Psoas muscle (tissue), 8 donors: Measurements from ENCODE around the gene MORN5. TPM values are rescaled to one million over a fixed set of nuclear protein-coding genes. Genes with fewer than 3 reads are reported as not detected.
A peak's percentile ranks its signal among the peaks of the same experiment; 100 is the strongest.

Experiments
- ATAC-seq, 4 donors: fragments of 200-7000 bp; cut with Tn5 transposase; one replicate each; pipeline ENCODE4 v1.9.1; 2020; ENCODE audit warnings: moderate library complexity in 3 of 4, mild to moderate bottlenecking in 2 of 4
- DNase-seq, 2 donors: peaks; one replicate each; pipeline ENCODE4 v3.0.0-alpha.2; 2020
- H3K27ac ChIP-seq: fragments of 200-600 bp; one replicate; pipeline ENCODE4 v1.8.0; 2022
- H3K27me3 ChIP-seq, 3 donors: fragments of 200-600 bp in 1 of 3; one replicate each; pipeline versions ENCODE4 v1.6.1 to v1.8.0; 2013 to 2022; ENCODE audit warnings: low read length in 2 of 3, mild to moderate bottlenecking in 2 of 3, moderate library complexity in 1 of 3; ENCODE audit not compliant: insufficient read depth in 3 of 3
- H3K36me3 ChIP-seq, 2 donors: fragments of 200-600 bp in 1 of 2; one replicate each; pipeline versions ENCODE4 v1.6.1 to v1.8.0; 2013 to 2022; ENCODE audit warnings: low read depth in 1 of 2, mild to moderate bottlenecking in 1 of 2, moderate library complexity in 1 of 2; ENCODE audit not compliant: insufficient read depth in 1 of 2
- H3K4me1 ChIP-seq: fragments of 200-600 bp; one replicate; pipeline ENCODE4 v1.8.0; 2022
- H3K4me3 ChIP-seq: fragments of 200-600 bp; one replicate; pipeline ENCODE4 v1.8.0; 2022; ENCODE audit warnings: mild to moderate bottlenecking
- H3K9me3 ChIP-seq: fragments of 200-600 bp; one replicate; pipeline ENCODE4 v1.8.0; 2022
- CTCF ChIP-seq: fragments of 200-600 bp; IDR thresholded peaks from one replicate; pipeline ENCODE4 v1.8.0; 2022; ENCODE audit warnings: antibody characterized with exemption
- WGBS, 3 donors: extraction: QIAGEN DNeasy Blood & Tissue Kit; methylation state at CpG; one replicate each; pipeline versions ENCODE4 v1.1.6 to v1.1.7; 2013; 5-methylcytosine and 5-hydroxymethylcytosine counted together
- intact Hi-C, 2 donors: fragments of 100-400 bp; cut with DNase I; formaldehyde crosslinking; loops; one replicate each; pipeline versions ENCODE4 v1.11.0 to v1.14.2; 2022
- polyA plus RNA-seq, 3 donors: library from polyadenylated mRNA; stranded (reverse); fragments of 200-250 nt; gene quantifications; one replicate each; pipeline ENCODE4 v1.2.3, GENCODE V29; 2013
- total RNA-seq, 4 donors: library from RNA; stranded (reverse); fragmentation: NEBNext Ultra II Directional in 2 of 4; extraction: Animal tissue kit (Norgen Biotek cat#: 25700) in 2 of 4; gene quantifications; one replicate each; pipeline versions ENCODE4 v1.2.1 to v1.2.4, GENCODE V29; 2021 to 2023
- donor health status: healthy with polysubstance abuse.
- donor health status: DM: no; HTN: no; CAD: no; lungs with moderate emphysema.
- donor health status: Bipolar disorder and iron deficiency.
- donor health status: healthy.
- donor health status: DM: yes; HTN: yes; CAD: no.
- donor health status: DM: no; HTN: no; CAD: no.
- donor health status: DM: no; HTN: no; CAD: no.
- donor health status: DM: yes; HTN: yes; CAD: no.

MORN5 gene
- total and polyA plus RNA-seq, 7 donors, result not detected

DNA sequence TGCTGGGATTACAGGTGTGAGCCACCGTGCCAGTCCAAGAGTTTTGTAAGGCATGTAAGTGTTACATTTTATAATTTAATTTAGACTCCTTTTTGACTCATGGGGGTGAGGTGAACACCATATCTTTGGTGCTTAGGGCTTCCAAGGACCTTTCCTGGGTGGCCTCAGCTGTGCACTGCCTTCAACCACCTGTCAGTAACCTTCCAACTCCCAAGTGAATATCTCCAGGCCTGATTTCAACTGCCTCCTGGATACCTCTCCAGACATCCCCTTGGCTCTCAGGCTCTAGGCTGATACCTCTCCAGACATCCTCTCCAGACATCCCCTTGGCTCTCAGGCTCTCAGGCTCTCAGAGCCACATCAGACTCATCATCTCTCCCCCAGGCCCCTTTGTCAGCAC lies 35.7 kb upstream of the MORN5 start:
- Histone ChIP-seq H3K4me3 (no peak overlapping the region), H3K27ac (no peak overlapping the region), H3K9me3 (no peaks in the 10 kb centered on the region), H3K27me3 (peaks cover 0 to 13% (median 0%) of the 10 kb centered on the region in 3 donors), H3K4me1 (peaks cover 6% of the 10 kb centered on the region), H3K36me3 (no peaks in the 10 kb centered on the region)
- intact Hi-C loops, result loop anchor here (2.0 to 10.0 kb wide), 4 partner anchors 225 to 691 kb away; partner anchors contain the start of gene OR1K1 (in 1 of the 2)
- no peak for ATAC-seq
- WGBS, 3 donors, result 74 to 94% (median 75%) methylated on average over 1 of the region's 1 CpG
- no peak for TF ChIP-seq CTCF
- no peak for DNase-seq

DNA sequence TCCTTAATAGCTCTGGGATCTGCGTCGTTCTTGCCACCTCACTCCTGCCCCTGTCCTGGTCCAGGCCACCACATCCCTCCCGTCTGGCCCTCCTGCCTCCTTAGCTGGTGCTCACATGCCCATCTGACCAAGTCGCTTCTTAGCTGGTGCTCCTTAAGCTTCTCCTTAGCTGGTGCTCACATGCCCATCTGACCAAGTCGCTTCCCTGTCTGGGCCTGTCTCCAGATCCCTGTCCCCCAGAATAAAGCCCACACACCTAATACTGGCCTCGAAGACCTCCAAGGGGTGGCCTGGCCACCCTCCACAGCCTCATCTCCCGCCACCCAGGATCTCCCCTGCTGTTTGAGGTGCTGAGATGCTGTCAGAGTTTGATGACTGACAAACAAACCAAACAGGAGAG lies 35.2 kb upstream of the MORN5 start:
- no peak overlapping the region for H3K27ac ChIP-seq
- H3K4me1 ChIP-seq, result peaks cover 6% of the 10 kb centered on the region
- 73 to 85% (median 79%) methylated on average over 7 of the region's 7 CpGs for WGBS, 3 donors
- H3K9me3 ChIP-seq, result no peaks in the 10 kb centered on the region
- peaks cover 0 to 13% (median 0%) of the 10 kb centered on the region in 3 donors for H3K27me3 ChIP-seq
- no peak for TF ChIP-seq CTCF
- H3K36me3 ChIP-seq, result no peaks in the 10 kb centered on the region
- intact Hi-C loops, result loop anchor here (2.0 to 10.0 kb wide), 4 partner anchors 224 to 690 kb away; partner anchors contain the start of gene OR1K1 (in 1 of the 2)
- DNase-seq (no peak), ATAC-seq (no peak)
- H3K4me3 ChIP-seq, result no peak overlapping the region

- 1 to 2% (median 1%) methylated on average over 8 of the region's 8 CpGs for WGBS, 3 donors
- H3K27ac ChIP-seq, result no peak overlapping the region
- peak; percentile 96 for TF ChIP-seq CTCF
- DNase-seq, result peak; percentile 82 to 88
- no peaks in the 10 kb centered on the region for H3K9me3 ChIP-seq
- no peaks in the 10 kb centered on the region for H3K36me3 ChIP-seq
- H3K27me3 ChIP-seq, result peaks cover 0 to 13% (median 0%) of the 10 kb centered on the region in 3 donors
- no peak overlapping the region for H3K4me3 ChIP-seq
- intact Hi-C loops, result loop anchor here (1.0 to 10.0 kb wide), 6 partner anchors 97 to 690 kb away; partner anchors contain the start of gene OR1K1 (in 1 of the 2)
- ATAC-seq, result peak; percentile 82 to 93 (median 88)
- H3K4me1 ChIP-seq, result peaks cover 6% of the 10 kb centered on the region
These were observed 34.6 kb upstream of the MORN5 start for GRCh38 chr9:122125158-122125508.

DNA sequence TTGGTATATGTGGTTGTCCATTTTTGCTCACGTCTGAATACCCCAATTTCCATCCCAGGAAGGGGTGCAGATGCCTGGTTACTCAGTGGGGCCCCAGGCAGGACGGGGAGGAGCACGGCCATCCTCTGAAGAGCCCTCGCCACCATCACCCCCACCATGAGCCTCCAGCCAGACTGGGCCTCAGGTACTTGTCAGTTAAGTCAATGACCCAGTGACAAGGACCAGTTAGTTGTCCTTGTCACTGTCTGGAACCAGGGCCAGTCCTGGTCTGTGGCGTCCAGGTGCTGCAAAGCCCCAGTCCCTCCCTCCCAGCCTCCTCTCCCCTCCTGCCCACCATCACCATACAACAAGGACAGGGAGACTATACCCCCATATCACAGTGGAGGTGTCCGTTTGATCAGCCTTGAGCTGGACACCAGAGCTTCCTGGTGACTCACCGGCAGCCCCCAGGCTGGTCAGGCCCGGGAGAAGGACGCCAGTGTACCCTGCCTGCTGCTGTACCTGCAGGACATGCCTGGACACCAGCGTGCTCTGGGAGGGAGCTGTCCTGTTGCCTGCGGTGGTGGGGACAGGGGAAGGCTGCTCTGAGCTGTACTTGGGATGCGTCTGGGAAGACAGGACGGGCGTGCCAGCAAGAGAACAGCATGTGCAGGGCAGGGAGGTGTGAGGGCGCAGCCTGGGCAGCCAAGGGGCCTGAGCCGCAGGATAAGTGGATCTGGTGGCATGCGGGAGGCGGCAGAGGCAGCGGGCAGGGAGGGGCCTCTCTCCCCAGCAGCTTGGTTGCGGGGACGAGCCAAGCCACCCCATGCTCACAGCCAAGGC lies 34.0 kb upstream of the MORN5 start:
- intact Hi-C loops, result loop anchor here (1.0 to 10.0 kb wide), 6 partner anchors 97 to 689 kb away; partner anchors contain the start of gene OR1K1 (in 1 of the 2)
- peak overlapping the region; percentile 47 for H3K4me3 ChIP-seq
- H3K4me1 ChIP-seq, result peaks cover 6% of the 10 kb centered on the region
- peaks cover 0 to 13% (median 0%) of the 10 kb centered on the region in 3 donors for H3K27me3 ChIP-seq
- no peaks in the 10 kb centered on the region for H3K9me3 ChIP-seq
- TF ChIP-seq CTCF, result no peak
- WGBS, 3 donors, result 60 to 62% (median 62%) methylated on average over 18 to 21 of the region's 21 CpGs
- ATAC-seq, result peak in 3 of 4 donors; percentile 5 to 16 (median 11)
- H3K36me3 ChIP-seq, result no peaks in the 10 kb centered on the region
- no peak for DNase-seq
- H3K27ac ChIP-seq, result no peak overlapping the region
